H1 (cell line): ENCODE data around the gene TGFBI. TPM values are rescaled to one million over a fixed set of nuclear protein-coding genes. Genes with fewer than 3 reads are reported as not detected.

Experiments used
- CTCF ChIA-PET: fragments of 300-600 bp; sonication (Branson Sonifier 250); formaldehyde crosslinking; loops from one replicate; lab custom pipeline; 2021; ENCODE audit not compliant: partially characterized antibody; lab: Charles Lee
- POLR2A ChIA-PET: fragments of 300-600 bp; sonication (Branson Sonifier 250); formaldehyde crosslinking; loops from one replicate; lab custom pipeline; 2021; ENCODE audit warnings: inconsistent platforms; ENCODE audit not compliant: partially characterized antibody; lab: Charles Lee
- DNase-seq, 2 experiments: peaks; one replicate each; pipeline versions ENCODE4 v3.0.0 to v3.0.0-alpha.2; 2010 to 2022; ENCODE audit warnings: low spot score in 2 of 2, low read depth in 1 of 2, mixed read lengths in 1 of 2
- FAIRE-seq: peaks from 2 replicates; lab custom pipeline; 2011; peaks lifted over from hg19 to GRCh38; lab: Jason Lieb, UNC
- H2AFZ ChIP-seq: 2 replicates; pipeline ENCODE4 v1.8.1; 2012; ENCODE audit warnings: low read length, inconsistent platforms
- H2AK5ac ChIP-seq: 2 replicates; pipeline ENCODE4 v1.6.1; 2013; ENCODE audit warnings: low read depth, low read length
- H2BK120ac ChIP-seq: replicated peaks from 2 replicates; pipeline ENCODE3; 2013; ENCODE audit warnings: low read depth, low read length, inconsistent platforms
- H2BK12ac ChIP-seq: 2 replicates; pipeline ENCODE4 v1.6.1; 2013; ENCODE audit warnings: low read depth, low read length
- H2BK15ac ChIP-seq: 2 replicates; pipeline ENCODE4 v1.6.1; 2013; ENCODE audit warnings: low read length
- H2BK20ac ChIP-seq: 2 replicates; pipeline ENCODE4 v1.6.1; 2013; ENCODE audit warnings: low read length
- H2BK5ac ChIP-seq: 2 replicates; pipeline ENCODE4 v1.6.1; 2013; ENCODE audit warnings: low read depth, low read length
- H3K14ac ChIP-seq: 2 replicates; pipeline ENCODE4 v1.6.1; 2013; ENCODE audit warnings: inconsistent platforms; ENCODE audit not compliant: insufficient read length
- H3K18ac ChIP-seq: 2 replicates; pipeline ENCODE4 v1.6.1; 2013; ENCODE audit warnings: low read length; ENCODE audit errors: extremely low read depth
- H3K23ac ChIP-seq: 2 replicates; pipeline ENCODE4 v1.6.1; 2013; ENCODE audit warnings: inconsistent platforms; ENCODE audit not compliant: insufficient read length
- H3K23me2 ChIP-seq: 2 replicates; pipeline ENCODE4 v1.6.1; 2013; ENCODE audit warnings: low read depth, low read length
- H3K27ac ChIP-seq: 2 replicates; pipeline ENCODE4 v1.6.1; 2011; ENCODE audit warnings: low read depth, low read length, inconsistent platforms
- H3K27me3 ChIP-seq, 4 experiments: replicated peaks in 1 of 4; 1 replicate in 1 of 4; 2 replicates in 3 of 4; pipeline versions ENCODE4 v1.6.1 to v1.8.1; 2011 to 2013; ENCODE audit warnings: low read length in 3 of 4, mild to moderate bottlenecking in 3 of 4, inconsistent platforms in 2 of 4, mixed read lengths in 2 of 4, moderate library complexity in 1 of 4; ENCODE audit not compliant: control insufficient read depth in 3 of 4, insufficient read depth in 3 of 4; ENCODE audit errors: extremely low read depth in 1 of 4
- H3K36me3 ChIP-seq, 4 experiments: 2 replicates each; pipeline versions ENCODE4 v1.6.1 to v1.8.1; 2011 to 2013; ENCODE audit warnings: mild to moderate bottlenecking in 4 of 4, low read length in 3 of 4, moderate library complexity in 2 of 4, control low read depth in 1 of 4, inconsistent platforms in 1 of 4; ENCODE audit not compliant: insufficient read depth in 4 of 4, control insufficient read depth in 2 of 4
- H3K4ac ChIP-seq: replicated peaks from 2 replicates; pipeline ENCODE3; 2013; ENCODE audit warnings: low read length, low read depth, mixed read lengths, inconsistent platforms; ENCODE audit not compliant: insufficient read length
- H3K4me1 ChIP-seq, 4 experiments: replicated peaks in 1 of 4; 1 replicate in 1 of 4; 2 replicates in 3 of 4; pipeline versions ENCODE4 v1.6.1 to v1.8.1; 2011 to 2013; ENCODE audit warnings: low read length in 3 of 4, inconsistent platforms in 2 of 4, mixed read lengths in 1 of 4; ENCODE audit not compliant: insufficient read depth in 4 of 4, control insufficient read depth in 3 of 4
- H3K4me2 ChIP-seq, 2 experiments: 2 replicates each; pipeline versions ENCODE4 v1.6.1 to v1.8.1; 2011 to 2013; ENCODE audit warnings: low read depth in 2 of 2, low read length in 2 of 2, control low read depth in 1 of 2, inconsistent platforms in 1 of 2, mild to moderate bottlenecking in 1 of 2; ENCODE audit not compliant: insufficient read depth in 1 of 2
- H3K4me3 ChIP-seq, 4 experiments: fragments of 200-600, 300-600 bp in 1 of 4; sonication (generic), shearing (Covaris generic), sonication (Bioruptor Twin) in 1 of 4; 2 replicates each; pipeline versions ENCODE4 v1.5.1 to v1.8.1; 2011 to 2016; ENCODE audit warnings: low read length in 4 of 4, low read depth in 3 of 4, control low read depth in 2 of 4, inconsistent platforms in 2 of 4, mild to moderate bottlenecking in 2 of 4, mixed read lengths in 1 of 4, moderate library complexity in 1 of 4; ENCODE audit not compliant: insufficient read depth in 2 of 4; ENCODE audit errors: extremely low read depth in 1 of 4
- H3K56ac ChIP-seq: replicated peaks from 2 replicates; pipeline ENCODE3; 2013; ENCODE audit warnings: low read depth, mild to moderate bottlenecking, mixed read lengths, low read length, inconsistent platforms; ENCODE audit not compliant: insufficient read length
- H3K79me1 ChIP-seq: 2 replicates; pipeline ENCODE4 v1.6.1; 2013; ENCODE audit warnings: low read depth, low read length, control low read depth
- H3K79me2 ChIP-seq, 2 experiments: 2 replicates each; pipeline versions ENCODE4 v1.6.1 to v1.8.1; 2012 to 2013; ENCODE audit warnings: low read length in 2 of 2, mild to moderate bottlenecking in 2 of 2, inconsistent platforms in 1 of 2; ENCODE audit not compliant: insufficient read depth in 2 of 2, control insufficient read depth in 1 of 2
- H3K9ac ChIP-seq, 4 experiments: replicated peaks in 1 of 4; 1 replicate in 1 of 4; 2 replicates in 3 of 4; pipeline versions ENCODE4 v1.6.1 to v1.8.1; 2011 to 2013; ENCODE audit warnings: low read depth in 3 of 4, low read length in 3 of 4, control low read depth in 2 of 4, mild to moderate bottlenecking in 2 of 4, moderate library complexity in 2 of 4, inconsistent platforms in 1 of 4; ENCODE audit errors: extremely low read depth in 1 of 4
- H3K9me3 ChIP-seq, 2 experiments: 2 replicates each; pipeline versions ENCODE4 v1.6.1 to v1.8.1; 2012 to 2013; ENCODE audit warnings: mild to moderate bottlenecking in 2 of 2, moderate library complexity in 2 of 2, control low read depth in 1 of 2, inconsistent platforms in 1 of 2, low read depth in 1 of 2, low read length in 1 of 2, mixed read lengths in 1 of 2; ENCODE audit not compliant: insufficient read depth in 2 of 2
- H4K20me1 ChIP-seq, 2 experiments: replicated peaks in 1 of 2; 2 replicates each; pipeline versions ENCODE3 to v1.8.1; 2011 to 2013; ENCODE audit warnings: inconsistent platforms in 2 of 2, low read length in 2 of 2, mild to moderate bottlenecking in 1 of 2; ENCODE audit not compliant: insufficient read depth in 2 of 2, control insufficient read depth in 1 of 2
- H4K5ac ChIP-seq: 2 replicates; pipeline ENCODE4 v1.6.1; 2013; ENCODE audit warnings: low read length, low read depth, mixed read lengths, inconsistent platforms; ENCODE audit not compliant: insufficient read length
- H4K8ac ChIP-seq: 2 replicates; pipeline ENCODE4 v1.8.0; 2013; ENCODE audit warnings: mild to moderate bottlenecking, moderate library complexity, low read length, inconsistent platforms; ENCODE audit not compliant: insufficient read depth; ENCODE audit errors: extremely low read depth
- H4K91ac ChIP-seq: replicated peaks from 2 replicates; pipeline ENCODE3; 2013; ENCODE audit warnings: low read length, mixed read lengths, inconsistent platforms; ENCODE audit not compliant: insufficient read length
- BRCA1 ChIP-seq: IDR thresholded peaks from 2 replicates; pipeline ENCODE4 v1.6.1; 2012; ENCODE audit warnings: low read depth, low read length, improper control_type of control experiment
- CEBPB ChIP-seq: IDR thresholded peaks from 2 replicates; pipeline ENCODE4 v1.6.1; 2012; ENCODE audit warnings: low read depth, low read length
- EP300 ChIP-seq, 2 experiments: IDR thresholded peaks; 1 replicate in 1 of 2; 2 replicates in 1 of 2; pipeline ENCODE4 v1.6.1; 2011 to 2012; ENCODE audit warnings: low read depth in 2 of 2, low read length in 2 of 2, mild to moderate bottlenecking in 2 of 2, borderline replicate concordance in 1 of 2, inconsistent platforms in 1 of 2, moderate library complexity in 1 of 2
- EZH2 ChIP-seq: fragments of 200-600 bp; sonication (generic); IDR thresholded peaks from 2 replicates; pipeline ENCODE4 v1.7.1; 2012; ENCODE audit warnings: low read depth, mild to moderate bottlenecking, moderate library complexity, low read length, inconsistent platforms; ENCODE audit not compliant: severe bottlenecking
- FOSL1 ChIP-seq: IDR thresholded peaks from 2 replicates; pipeline ENCODE4 v1.6.1; 2011; ENCODE audit warnings: mild to moderate bottlenecking, low read depth, low read length, moderate library complexity; ENCODE audit not compliant: insufficient read depth
- JUN ChIP-seq: IDR thresholded peaks from 2 replicates; pipeline ENCODE4 v1.6.1; 2011; ENCODE audit warnings: low read depth, mild to moderate bottlenecking, improper control_type of control experiment, low read length
- POU5F1 ChIP-seq: IDR thresholded peaks from 2 replicates; pipeline ENCODE4 v1.6.1; 2011; ENCODE audit warnings: low read depth, mild to moderate bottlenecking, low read length, moderate library complexity
- RAD21 ChIP-seq, 2 experiments: IDR thresholded peaks in 1 of 2; conservative IDR thresholded peaks in 1 of 2; 2 replicates each; pipeline ENCODE4 v1.6.1; 2011; ENCODE audit warnings: low read depth in 2 of 2, low read length in 2 of 2, improper control_type of control experiment in 1 of 2, inconsistent platforms in 1 of 2, mild to moderate bottlenecking in 1 of 2, moderate library complexity in 1 of 2
- SIRT6 ChIP-seq: IDR thresholded peaks from one replicate; pipeline ENCODE4 v1.7.1; 2012; ENCODE audit warnings: low read length, inconsistent platforms
- SP1 ChIP-seq: IDR thresholded peaks from 2 replicates; pipeline ENCODE4 v1.6.1; 2011; ENCODE audit warnings: low read depth, low read length
- SP4 ChIP-seq: IDR thresholded peaks from 2 replicates; pipeline ENCODE4 v1.6.1; 2012; ENCODE audit warnings: low read length, inconsistent platforms
- YY1 ChIP-seq: IDR thresholded peaks from 2 replicates; pipeline ENCODE4 v1.6.1; 2011; ENCODE audit warnings: low read depth, mild to moderate bottlenecking, low read length
- ZNF274 ChIP-seq: IDR thresholded peaks from 2 replicates; pipeline ENCODE4 v1.7.0; 2012; ENCODE audit warnings: low read length, borderline replicate concordance; ENCODE audit errors: extremely low read depth
- WGBS, 2 experiments: shearing (Covaris generic) in 1 of 2; methylation state at CpG; one replicate each; pipeline versions ENCODE4 v1.1.6 to v1.1.7; 2013 to 2015; ENCODE audit warnings: low lambda C conversion rate in 2 of 2, mixed read lengths in 2 of 2, inconsistent platforms in 1 of 2, low coverage in 1 of 2, missing lambda C conversion rate in 1 of 2; ENCODE audit not compliant: insufficient replicate concordance in 2 of 2, insufficient coverage in 1 of 2, insufficient read length in 1 of 2; ENCODE audit errors: extremely low coverage in 1 of 2, missing lambda C conversion rate in 1 of 2; 5-methylcytosine and 5-hydroxymethylcytosine counted together
- polyA plus RNA-seq, 7 experiments: library from polyadenylated mRNA; depleted of rRNA in 3 of 7; stranded (reverse) in 5 of 7; unstranded in 2 of 7; fragments of >200 nt in 5 of 7; fragments of 200-250 nt in 2 of 7; gene quantifications; 1 replicate in 5 of 7; 2 replicates in 1 of 7; 4 replicates in 1 of 7; pipeline versions ENCODE4 v1.2.1 to v1.2.3, GENCODE V29; 2011 to 2013; ENCODE audit warnings: missing spikeins in 2 of 7, mixed read lengths in 2 of 7
- total RNA-seq: library from RNA; stranded (reverse); fragmentation: NEBNext Ultra II Directional; extraction: Animal tissue kit (Norgen Biotek cat#: 25700); gene quantifications from 2 replicates; pipeline ENCODE4 v1.2.1, GENCODE V29; 2021

Gene TGFBI
- total and polyA plus RNA-seq, 2 of the 8 experiments (the other 6 are each of a cell fraction or from before 2014, with no cell fraction given) = 6.0 to 8.5 TPM

DNA sequence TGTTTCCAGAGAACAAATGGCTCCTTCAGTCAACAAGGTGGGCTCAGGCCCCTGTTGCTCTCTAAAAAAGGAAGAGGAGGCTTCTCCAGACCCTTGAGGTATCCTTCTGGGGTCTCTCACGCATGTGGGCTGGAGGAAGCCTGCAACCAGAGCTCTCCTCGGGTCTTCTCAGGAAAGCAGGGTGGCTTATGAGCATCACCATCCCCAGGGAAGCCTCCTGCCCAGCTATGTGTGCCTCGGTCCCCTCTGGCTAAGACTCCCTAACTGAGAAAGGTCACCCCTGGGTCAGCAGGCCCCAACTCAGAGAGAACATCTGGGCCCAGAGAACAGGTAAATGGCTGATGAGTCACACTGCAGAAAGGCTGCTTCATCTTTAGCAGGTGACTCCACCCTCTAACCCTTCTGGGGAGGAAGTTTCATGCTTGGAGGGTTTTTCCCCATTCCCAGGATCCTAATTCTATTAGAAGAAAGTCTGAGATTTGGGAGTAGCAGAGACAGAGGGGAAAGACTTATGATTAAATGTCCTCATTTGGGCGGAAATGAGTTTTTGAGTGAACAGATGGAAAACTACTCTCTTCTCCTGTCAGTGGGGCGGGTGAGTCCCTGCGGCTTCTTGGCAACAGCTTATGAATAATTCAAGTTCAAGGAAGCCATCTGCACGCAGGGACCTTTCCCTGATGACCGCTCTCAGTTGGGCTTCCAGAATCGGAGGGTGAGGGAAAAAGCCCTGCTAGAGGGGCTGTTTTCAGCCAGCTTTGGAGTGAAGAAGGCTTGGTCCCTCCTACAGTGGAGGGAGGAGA lies 41.9 kb downstream of the TGFBI start:
- Histone ChIP-seq H2BK12ac (no peak overlapping the region), H3K56ac (no peak overlapping the region), H3K9me3 (no peaks in the 10 kb centered on the region), H3K79me1 (no peaks in the 10 kb centered on the region), H4K91ac (no peak overlapping the region), H3K4me2 (no peak overlapping the region), H3K4ac (no peak overlapping the region), H3K27me3 (no peaks in the 10 kb centered on the region), H3K4me3 (no peak overlapping the region), H3K27ac (no peak overlapping the region), H3K14ac (no peak overlapping the region), H2AFZ (no peak overlapping the region), H3K18ac (no peak overlapping the region), H3K9ac (no peak overlapping the region), H3K4me1 (no peaks in the 10 kb centered on the region), H3K23me2 (no peaks in the 10 kb centered on the region), H3K23ac (no peak overlapping the region), H2BK5ac (no peak overlapping the region), H3K36me3 (no peaks in the 10 kb centered on the region), H4K20me1 (no peaks in the 10 kb centered on the region), H3K79me2 (no peaks in the 10 kb centered on the region), H2BK20ac (no peak overlapping the region), H2BK15ac (no peak overlapping the region), H2BK120ac (no peak overlapping the region), H4K8ac (no peak overlapping the region), H2AK5ac (no peak overlapping the region), H4K5ac (no peak overlapping the region)
- WGBS, 2 experiments = 91% methylated on average over 9 of the region's 9 CpGs; no CpG with 5 or more reads in 1 of the 2 experiments
- DNase-seq (no peak), FAIRE-seq (no peak)
- POLR2A ChIA-PET = interaction anchor here (0.9 kb wide), 1 partner anchor 41 kb away, joined by 3 read pairs; no protein-coding TSS in a partner anchor
- CTCF ChIA-PET = interaction anchor here (1.0 to 4.4 kb wide), 6 partner anchors 8 to 518 kb away, joined by 3 to 32 read pairs (median 6); no protein-coding TSS in a partner anchor
- TF ChIP-seq EZH2 (no peak), SIRT6 (no peak), CEBPB (no peak), FOSL1 (no peak), JUN (no peak), SP1 (no peak), EP300 (IDR thresholded peaks at IDR 0.05; ENCODE audit: borderline replicate concordance in 1 of 2, low read depth in 2 of 2, low read length in 2 of 2) (no peak), BRCA1 (no peak), ZNF274 (no peak), SP4 (no peak), YY1 (no peak), POU5F1 (no peak), RAD21 (IDR thresholded peaks at IDR 0.05 in 1 of 2, conservative IDR thresholded peaks at IDR 0.05 in 1 of 2; ENCODE audit: low read depth in 2 of 2, low read length in 2 of 2) (no peak)
